ENCODE data around the gene CNOT9.

DNA sequence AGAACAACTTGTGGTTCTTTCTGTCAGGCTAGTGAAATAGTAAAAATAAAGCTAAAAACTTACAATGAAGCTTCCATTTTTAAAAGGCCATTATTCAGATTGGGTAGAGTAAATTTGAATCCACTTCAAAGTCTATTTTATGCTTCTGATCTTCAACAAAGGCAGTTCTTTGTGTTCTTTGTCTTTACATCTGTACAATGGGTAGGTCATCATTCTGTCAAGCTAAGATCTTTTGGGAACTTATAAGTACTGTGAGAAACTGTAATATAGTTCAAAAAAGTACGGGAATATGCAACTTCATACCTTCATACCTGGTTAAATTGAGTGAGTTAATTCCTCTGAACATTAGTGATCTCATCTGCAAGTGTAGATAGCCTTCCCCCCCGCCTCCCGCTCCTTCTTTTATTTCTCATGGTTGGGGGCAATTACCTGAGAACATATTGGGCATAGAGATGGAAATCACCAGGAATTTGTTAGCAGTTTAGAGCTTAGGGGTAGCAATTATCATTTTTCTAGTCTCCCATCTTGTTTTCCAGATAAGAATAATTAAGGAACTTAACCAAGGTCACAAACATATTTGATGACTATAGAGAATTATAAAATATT is 9.7 kb downstream of the CNOT9 start:
- TF ChIP-seq, protein P1, sequence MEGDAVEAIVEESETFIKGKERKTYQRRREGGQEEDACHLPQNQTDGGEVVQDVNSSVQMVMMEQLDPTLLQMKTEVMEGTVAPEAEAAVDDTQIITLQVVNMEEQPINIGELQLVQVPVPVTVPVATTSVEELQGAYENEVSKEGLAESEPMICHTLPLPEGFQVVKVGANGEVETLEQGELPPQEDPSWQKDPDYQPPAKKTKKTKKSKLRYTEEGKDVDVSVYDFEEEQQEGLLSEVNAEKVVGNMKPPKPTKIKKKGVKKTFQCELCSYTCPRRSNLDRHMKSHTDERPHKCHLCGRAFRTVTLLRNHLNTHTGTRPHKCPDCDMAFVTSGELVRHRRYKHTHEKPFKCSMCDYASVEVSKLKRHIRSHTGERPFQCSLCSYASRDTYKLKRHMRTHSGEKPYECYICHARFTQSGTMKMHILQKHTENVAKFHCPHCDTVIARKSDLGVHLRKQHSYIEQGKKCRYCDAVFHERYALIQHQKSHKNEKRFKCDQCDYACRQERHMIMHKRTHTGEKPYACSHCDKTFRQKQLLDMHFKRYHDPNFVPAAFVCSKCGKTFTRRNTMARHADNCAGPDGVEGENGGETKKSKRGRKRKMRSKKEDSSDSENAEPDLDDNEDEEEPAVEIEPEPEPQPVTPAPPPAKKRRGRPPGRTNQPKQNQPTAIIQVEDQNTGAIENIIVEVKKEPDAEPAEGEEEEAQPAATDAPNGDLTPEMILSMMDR (conservative IDR thresholded peaks at IDR 0.05) = no peak
- TF ChIP-seq EZH2 (IDR thresholded peaks at IDR 0.05; ENCODE audit: low read depth) = no peak

Data from PC-9 (cell line).